Bone marrow (tissue), 2 donors: ENCODE data around the gene ANKRD1.
"Not testable (repeated sequence)": the region's sequence is repeated elsewhere in the genome, so short reads cannot be mapped to it uniquely, and the experiment has no call there.

Experiments used
- DNase-seq, 2 donors: peaks; one replicate each; lab custom pipeline; 2025; lab: John Stamatoyannopoulos, UW

The ANKRD1 gene

DNA sequence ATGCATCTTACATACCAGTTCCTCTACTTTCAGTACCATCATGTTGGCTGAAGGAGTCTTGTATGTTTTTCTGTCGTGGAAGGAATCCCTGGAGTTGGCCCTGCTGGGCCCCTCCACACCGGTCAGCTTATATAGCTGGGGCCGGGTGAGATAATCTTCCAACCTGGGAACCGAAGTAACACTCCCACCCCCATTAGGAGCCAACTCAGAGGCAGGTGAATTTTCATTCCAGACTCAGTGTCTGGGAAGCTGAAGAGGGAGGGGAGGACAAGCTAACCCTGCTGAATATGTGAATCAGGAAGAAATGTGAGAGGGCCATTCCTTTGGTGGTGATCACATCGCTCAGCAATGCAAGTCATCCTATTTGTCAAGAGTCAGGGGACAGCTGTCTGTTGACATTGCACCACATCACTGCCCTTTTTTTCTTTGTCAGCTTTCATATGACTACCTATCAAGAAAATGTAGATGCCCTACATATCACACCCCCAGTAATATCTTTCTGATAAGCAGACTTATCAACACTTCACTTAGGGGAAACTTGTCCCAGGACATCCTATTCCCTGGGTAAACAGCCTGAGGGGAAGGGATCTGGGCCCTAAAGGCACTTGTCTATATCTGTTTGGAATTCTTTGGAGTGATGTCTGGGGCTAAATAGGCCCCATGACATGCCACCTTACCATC is at the start of gene ANKRD1:
Gene ANKRD1, minus strand, starts transcription at position 102 of the 681 bp plus-strand sequence. Its CDS starts 60 bp downstream, at position 42.
- no peak for DNase-seq

DNA sequence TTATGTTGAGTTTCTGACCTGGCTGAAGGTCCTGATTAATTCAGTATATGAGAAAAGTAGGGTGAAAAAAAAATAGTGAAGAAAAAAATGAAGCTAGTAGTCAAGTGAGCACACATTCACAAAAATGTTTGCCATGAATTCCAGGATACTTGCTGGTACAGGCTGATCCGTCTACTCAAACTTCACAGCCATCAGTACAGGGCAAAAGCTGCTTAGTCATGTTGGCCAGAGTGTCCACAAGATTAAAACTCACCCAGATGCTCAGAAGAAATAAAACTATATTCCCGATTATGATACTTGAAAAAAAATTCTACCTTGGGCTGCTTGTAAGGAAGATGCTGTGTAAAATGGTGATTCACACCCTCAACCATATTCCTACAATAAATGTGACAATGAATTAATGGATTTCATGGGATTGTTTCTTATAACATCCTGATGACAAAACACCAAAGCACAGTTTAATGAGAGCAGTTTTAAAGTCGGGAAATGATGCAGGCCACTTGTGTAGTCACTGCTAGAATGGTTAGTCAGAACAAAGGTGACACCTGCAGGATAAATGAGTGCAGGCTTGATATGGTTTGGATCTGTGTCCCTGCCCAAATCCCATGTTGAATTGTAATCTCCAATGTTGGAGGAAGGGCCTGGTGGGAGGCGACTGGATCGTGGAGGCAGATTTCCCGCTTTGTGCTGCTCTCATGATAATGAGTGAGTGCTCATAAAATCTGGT is 49.2 kb upstream of the ANKRD1 start:
- DNase-seq: no peak

DNA sequence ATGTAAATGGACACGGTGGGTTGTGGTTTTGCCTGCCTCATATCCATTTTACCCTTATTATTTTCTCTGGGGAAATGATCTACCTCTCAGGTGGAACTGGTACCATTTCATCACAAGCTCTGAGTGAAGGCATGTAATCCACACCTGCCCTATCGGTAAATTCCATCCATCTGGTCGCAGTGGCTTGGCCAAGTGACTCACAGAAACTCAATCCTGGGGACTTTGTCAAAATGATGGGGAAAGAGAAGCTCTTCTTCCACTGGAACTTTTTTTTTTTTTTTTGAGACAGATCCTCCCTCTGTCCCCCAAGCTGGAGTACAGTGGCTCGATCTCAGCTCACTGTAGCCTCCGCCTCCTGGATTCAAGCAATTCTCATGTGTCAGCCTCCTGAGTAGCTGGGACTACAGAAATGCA is 48.2 kb upstream of the ANKRD1 start:
- DNase-seq: no peak

DNA sequence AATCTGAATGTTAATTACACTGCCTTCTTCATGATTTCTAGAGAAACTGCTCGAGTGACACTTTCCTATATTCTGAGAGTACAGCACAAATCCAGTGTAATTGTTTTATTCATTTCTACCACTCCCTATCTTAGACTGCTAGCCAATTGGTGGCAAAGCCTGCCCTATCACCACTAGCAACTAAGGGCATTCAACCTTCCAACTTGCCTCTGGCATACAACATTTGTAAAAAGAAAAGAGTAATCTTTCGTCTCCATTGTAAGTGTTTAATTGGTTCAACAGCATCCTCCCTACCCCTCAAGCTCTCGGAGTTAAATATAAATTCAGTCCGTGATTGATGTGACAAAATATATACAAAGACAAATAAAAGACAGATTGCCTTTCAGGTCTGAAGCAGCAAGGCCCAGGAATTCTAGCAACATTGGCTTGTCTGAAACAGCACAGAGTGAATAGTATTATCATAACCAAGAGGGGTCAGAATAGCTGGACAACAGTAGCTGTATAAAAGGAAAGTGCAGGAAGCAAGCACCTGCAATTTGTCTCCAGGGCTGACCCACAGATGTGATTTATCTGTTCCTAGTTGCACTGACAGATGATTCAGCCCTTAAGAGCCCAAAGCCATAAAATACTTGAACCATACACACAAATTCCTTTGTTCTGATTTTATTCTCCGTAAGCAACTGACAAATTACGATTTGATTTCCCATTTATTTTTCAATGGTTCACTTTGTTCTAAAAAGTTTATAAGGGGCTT is 47.6 kb upstream of the ANKRD1 start:
- no peak for DNase-seq

DNA sequence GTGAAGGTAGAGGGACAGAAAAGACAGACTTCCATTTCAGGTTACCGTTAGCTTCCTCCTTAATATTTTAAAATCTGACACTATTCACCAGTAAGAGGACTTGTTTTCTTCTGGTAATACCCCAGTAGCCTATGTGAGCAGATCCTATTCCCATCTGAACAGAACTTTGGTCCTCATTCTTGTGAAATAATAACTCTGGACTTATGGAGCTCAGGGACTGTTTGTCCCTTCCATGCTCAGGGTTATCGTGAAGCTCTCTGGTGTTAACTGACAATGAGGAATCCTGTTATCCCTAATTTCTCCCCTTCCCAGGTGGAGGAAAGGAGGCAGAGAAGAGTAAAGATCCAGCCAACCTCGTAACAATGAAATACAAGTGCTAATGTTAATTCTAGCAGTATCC is 47.0 kb upstream of the ANKRD1 start:
- DNase-seq: no peak

DNA sequence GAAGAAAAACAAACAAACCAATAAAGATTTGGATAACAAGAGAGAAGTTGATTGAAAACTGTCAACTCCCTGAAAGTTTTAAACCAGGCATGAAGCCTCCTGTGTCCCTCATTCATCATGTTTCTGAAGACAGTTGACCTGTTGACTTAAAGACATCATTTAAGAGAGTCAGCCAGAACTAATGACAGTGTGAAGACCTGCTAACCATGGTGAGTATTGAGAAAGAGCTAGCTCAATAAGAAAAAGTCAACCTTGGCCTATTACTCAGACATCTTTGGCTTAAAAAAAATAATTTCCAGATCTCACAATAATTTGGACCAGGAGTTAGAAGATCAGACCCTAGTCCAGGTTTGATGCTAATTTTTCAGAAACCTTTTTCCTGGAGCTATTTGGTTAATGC is 45.3 kb upstream of the ANKRD1 start:
- DNase-seq: no peak

DNA sequence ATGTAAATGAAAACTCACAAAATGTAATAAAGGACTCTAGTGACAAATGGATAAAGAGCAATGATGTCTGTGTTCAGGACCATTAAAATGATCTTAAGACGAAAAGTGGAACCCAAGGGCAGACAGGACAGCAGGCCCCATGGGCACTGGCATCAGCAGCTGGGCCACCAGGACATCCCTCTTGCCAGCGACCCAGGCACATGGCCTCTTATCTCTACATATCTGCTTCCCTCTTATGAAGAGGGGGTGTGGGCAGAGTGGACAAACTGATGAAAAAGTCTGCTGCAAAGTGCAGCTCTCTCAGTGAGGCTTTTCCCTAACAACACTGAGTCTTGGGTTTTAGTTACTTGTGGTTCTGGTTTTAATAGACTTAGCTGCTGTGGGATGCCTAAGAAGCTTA is 44.8 kb upstream of the ANKRD1 start:
- DNase-seq: no peak

DNA sequence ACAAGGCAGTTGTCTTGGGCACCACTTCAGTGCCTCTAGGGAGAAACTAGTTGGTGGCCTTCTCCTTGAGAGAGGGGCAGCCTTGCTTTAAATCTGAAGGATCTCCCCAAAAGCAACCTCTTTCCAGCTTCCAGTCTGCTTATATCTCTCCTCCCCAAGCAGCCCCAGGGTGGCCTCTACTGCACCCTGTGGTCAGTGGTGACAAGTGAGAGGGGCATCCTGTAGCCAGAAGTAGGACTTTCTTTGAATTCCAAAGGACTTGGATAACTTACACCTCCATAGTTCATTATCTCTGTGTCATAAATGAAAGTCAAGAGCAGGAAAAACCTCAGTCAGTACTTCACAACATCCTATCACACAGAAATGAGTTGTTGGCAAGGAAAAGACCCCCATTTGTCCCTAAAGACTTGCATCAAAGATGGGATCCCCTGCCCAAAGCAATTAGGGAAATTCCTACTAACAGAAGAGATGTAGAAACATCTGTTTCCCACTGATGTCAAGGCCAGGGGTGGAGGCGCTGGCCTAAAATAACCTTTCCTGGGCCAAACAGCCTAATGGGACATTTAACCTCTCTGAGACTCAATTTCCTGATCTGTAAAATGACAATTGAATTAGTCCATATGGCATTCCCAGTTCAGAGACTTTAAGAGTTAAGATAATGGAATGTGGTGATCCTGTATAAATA is 44.0 kb upstream of the ANKRD1 start:
- no peak for DNase-seq

DNA sequence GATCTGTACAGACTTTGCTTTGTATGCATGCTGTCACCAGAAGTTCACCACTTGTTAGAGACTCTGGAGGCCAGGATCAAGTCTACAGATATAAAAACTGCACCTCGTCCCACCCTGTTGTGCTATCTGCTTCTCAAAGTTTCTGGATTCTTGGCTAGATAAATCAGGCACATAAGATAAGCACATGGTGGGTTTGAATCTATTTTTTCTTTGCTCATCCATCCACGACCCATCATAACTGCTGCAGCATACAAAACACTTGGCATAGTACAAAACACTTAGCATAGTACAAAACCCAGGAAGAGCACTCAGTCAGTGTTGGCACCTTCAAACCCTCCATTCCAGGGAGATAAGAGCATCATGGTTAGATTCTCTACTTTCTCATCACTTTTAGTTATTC is 42.4 kb upstream of the ANKRD1 start:
- no peak for DNase-seq

DNA sequence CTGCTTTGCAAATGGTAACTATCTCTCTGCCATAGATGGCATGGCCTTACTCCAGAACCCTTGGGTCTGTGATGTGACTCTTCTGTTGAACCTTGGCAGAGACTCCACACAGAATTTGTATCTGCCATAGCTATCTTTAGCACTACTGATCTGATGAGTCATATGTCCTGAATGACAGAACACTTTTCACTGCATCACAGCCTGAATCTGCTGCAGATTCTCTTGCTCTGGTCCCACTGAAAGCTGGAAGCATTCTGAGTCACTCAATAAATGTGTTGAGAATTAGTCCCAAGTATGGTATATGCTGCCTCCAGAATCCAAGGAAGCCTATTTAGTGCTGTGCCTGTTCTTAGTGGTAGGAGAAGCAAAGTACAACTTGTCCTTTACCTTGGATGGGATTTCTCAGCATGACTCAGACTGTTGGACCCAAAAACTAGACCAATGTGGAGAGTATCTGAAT is 39.5 kb upstream of the ANKRD1 start:
- no peak for DNase-seq

DNA sequence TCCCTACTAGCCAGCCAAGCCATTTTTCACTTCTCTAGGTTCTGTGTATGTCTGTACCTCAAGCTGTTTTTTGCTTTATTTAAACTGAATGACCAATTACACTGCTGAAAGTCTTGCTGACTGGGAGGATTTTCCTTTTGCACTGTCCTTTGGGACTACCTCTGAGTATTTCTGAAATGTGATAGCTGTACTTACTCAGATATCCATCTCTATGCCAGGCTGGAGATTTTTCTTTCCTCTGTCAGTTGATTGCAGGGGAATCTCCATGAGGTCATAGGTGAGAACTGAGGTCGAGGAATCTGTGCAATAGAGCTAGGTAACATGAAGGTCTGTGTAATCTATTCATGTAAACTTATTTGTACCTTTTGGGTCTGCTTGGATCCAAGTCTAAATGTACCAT is 38.9 kb upstream of the ANKRD1 start:
- DNase-seq: no peak

DNA sequence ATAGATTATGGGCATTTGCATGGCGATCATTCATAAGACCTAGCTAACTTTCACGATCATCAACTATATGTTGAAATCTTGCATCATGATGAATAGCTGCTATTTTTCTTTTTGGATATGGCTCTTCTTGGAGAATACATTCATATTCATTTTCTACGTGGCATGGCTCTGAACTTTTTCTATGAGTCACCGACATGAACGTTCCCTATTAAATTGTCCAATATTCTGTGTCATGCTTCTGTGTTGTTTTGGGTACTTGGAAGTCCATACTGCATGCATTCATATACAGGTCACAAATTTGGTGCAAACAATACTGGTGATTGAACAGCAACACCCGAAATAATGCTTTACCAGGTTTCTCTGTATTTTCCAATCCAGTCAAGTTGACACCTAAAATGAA is 37.9 kb upstream of the ANKRD1 start:
- DNase-seq: no peak

DNA sequence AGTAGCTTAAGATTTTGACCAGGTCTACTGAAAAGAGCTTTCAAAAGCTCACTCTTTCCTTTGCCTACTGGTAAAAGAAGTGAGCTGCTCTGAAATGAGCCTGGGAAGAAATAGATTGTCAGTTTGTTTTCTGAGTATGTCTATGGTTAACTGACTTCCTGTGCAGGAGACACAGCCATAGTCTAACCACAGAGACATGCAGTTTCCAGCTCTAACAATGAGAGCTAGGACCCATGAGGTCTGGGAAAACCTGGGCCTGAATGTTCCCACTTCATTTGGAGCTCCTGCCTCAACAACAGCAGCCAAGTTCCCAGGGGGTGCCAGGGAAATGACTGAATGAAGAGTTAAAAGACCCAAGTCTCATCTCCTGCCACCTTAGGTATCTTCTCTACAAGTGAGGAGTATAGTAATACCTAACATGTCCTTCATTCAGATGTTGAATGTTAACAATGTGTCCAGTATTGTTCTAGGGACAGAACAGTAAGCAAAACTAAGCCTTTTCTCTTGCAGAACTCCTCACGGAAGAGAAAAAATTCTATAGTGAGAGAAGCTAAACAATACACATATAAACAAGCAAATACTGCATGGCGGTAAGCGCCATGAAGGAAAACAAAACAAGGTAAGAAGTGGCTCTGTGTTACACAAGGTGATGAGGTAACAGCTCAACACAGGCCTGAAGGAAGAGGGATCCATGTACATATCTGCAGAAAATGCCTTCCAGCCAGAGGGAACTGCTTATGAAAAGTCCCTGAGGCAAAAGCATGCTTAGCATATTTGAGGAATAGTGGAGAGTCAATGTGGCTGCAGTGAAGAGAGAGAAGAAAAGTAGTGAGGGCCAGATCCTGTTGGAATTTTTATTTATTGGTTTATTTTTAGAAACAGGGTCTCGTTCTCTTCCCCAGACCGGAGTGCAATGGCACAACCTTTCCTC is 26.4 kb upstream of the ANKRD1 start:
- no peak for DNase-seq

DNA sequence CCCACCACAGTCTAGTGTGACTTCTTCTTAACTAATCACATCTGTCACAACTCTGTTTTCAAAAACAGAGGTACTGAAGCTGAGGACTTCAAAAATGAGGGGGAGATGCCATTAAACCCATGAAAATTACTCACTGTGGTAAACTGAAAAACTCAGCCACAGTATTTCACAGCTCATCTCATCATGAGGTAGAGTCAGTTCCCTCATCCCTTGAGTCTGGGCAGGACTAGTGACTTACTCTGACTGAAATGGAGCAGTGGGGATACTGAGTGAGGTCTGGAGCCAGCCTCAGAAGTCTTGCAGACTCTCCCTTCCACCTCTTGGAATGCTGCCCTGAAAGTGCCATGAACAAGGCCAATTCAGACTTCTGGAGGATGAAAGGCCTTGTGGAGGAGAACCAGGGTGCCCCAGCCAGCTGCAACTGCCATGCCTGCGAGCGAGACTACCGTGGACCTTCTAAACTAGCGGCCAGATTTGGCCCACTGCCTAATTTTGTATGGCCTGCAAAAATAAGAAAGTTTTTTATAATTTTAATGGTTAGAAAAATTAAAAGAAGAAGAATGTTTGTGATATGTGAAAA is 24.7 kb upstream of the ANKRD1 start:
- no peak for DNase-seq

DNA sequence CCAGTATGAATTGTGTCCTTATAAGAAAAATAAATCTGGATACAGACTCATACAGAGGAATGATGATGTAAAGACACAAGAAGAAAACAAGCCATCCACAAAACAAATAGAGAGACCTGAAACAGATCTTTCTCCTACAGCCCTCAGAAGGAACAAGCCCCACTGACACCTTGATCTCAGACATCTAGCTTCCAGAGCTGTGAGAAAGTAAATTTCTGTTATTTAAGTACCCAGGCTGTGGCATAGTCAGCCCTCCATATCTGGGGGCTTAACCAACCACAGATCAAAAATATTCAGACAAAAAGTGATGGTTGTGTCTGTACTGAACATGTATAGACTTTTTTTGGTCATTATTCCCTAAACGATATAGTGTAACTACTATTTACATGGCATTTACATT is 23.9 kb upstream of the ANKRD1 start:
- DNase-seq: no peak

DNA sequence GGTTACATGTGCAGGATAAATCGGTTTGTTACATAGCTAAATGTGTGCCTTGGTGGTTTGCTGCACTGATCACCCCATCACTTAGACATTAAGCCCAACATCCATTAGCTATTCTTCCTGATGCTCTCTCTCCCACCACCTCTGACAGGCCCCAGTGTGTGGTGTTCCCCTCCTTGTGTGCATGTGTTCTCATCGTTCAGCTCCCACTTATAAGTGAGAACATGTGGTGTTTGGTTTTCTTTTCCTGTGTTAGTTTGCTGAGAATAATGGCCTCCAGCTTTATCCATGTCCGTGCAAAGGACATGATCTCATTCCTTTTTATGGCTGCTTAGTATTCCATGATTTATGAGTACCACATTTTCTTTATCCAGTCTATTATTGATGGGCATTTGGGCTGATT is 22.1 kb upstream of the ANKRD1 start:
- not testable (repeated sequence) for DNase-seq

DNA sequence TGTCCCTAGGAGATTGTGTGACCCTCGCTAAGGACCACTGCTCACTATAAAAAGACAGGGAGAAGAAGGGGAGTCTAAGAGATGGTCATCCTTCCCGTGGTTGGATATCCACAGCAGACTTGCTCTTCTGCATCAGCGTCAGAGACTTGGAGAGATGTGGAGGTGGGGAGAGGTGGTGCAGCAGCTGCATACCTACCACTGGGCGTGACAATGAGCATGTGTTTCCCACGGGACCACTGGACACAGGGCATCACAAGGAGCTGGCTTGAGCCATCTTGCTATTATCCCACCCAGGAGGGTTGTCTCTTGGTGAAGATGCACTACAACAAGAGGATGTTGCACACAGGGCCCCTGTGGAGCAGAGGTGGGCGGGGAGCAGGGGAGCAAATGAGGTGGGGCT is 18.8 kb upstream of the ANKRD1 start:
- DNase-seq: no peak

DNA sequence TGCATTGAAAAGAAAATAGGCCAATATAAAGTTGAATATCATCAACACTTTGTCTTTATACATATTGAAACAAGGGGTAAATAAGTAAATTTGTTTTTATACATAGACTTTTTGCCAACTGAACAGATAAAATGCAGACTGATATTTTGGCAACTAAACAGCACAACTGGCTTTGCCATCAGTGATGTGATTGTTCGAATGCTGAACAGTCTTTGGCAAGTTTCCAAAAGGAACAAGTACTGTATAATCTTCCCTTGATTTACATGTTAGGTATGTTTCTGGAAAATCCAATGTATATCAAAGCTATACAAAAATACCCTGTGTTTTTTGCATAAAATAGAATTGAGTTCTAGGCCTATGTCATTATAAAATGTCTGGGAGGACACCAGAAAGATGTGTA is 18.2 kb upstream of the ANKRD1 start:
- DNase-seq: no peak

DNA sequence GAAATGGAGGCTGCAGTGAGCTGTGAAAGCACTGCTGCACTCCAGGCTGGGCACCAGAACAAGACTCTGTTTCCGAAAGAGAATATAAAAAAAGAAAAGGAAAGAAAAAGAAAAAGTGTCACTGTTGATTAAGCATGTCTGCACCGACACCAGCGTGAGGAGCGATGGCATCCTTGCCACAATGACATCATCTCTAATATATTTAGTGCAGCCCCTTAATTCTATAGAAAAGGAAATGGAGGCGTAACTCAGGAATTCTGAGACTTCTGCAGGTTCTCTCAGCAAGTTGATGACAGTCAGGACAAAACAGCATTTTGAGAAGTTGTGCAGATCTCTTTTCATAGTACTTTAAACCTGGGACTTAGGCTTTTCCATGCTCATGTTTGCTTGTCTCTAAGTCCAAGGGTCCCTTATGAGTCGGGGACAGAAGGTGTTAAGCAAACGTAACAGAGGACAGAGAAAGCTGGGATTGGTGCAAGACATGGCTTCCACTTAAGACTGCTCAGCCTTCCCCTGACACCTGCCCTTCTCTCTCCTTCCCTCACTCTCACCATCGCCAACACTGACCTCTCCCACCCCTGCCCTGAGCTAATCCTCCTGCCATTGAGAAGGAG is 16.9 kb upstream of the ANKRD1 start:
- DNase-seq: no peak

DNA sequence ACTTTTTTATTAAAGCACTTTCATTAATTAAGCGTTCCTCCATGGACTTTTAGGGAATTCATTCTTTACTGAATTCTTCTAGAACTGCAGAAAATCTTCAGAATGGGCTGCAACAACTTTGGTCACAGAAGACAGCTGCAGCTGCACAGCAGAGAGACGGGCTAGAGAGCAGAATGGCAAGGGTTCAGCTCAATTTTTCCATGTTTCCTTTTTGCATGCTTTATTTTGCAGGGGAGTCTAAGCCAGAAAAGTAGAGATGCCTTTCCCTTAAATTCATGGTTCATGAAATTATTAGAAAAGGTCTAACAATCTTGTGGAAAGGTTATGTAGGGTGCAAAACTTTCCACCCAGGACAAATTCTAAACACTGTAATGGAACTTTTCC is 15.4 kb upstream of the ANKRD1 start:
- DNase-seq: no peak
